K562 (cell line): ENCODE results near the gene PRRT1. TPM values are rescaled to one million over a fixed set of nuclear protein-coding genes. Genes with fewer than 3 reads are reported as not detected.

ENCODE experiments used
- CREM ChIP-seq: IDR thresholded peaks from 2 replicates; pipeline ENCODE4 v1.6.1; 2014; ENCODE audit warnings: antibody characterized with exemption, low read depth
- GABPA ChIP-seq: fragments of 200-800 bp; sonication (Bioruptor generic); conservative IDR thresholded peaks from 2 replicates; pipeline ENCODE4 v1.6.1; 2016; ENCODE audit warnings: low read depth, missing genetic modification characterization, missing compliant biosample characterization
- L3MBTL2 ChIP-seq: fragments of 450-650 bp; IDR thresholded peaks from 2 replicates; pipeline ENCODE4 v1.6.1; 2016; ENCODE audit warnings: mild to moderate bottlenecking, moderate library complexity
- LEF1 ChIP-seq: fragments of 450-650 bp; IDR thresholded peaks from 2 replicates; pipeline ENCODE4 v1.6.1; 2016; ENCODE audit warnings: mild to moderate bottlenecking
- PBX2 ChIP-seq, 2 experiments: IDR thresholded peaks in 1 of 2; conservative IDR thresholded peaks in 1 of 2; 2 replicates each; pipeline ENCODE4 v1.6.1; 2016; ENCODE audit warnings: low read depth in 2 of 2, mild to moderate bottlenecking in 1 of 2, missing compliant biosample characterization in 1 of 2, missing genetic modification characterization in 1 of 2, moderate library complexity in 1 of 2
- SFPQ ChIP-seq: fragments of 200-400 bp; formaldehyde crosslinking; IDR thresholded peaks from 2 replicates; pipeline ENCODE4 v1.6.1; 2017; ENCODE audit warnings: mild to moderate bottlenecking, low read depth, low read length, moderate library complexity
- TOE1 ChIP-seq, 2 experiments: fragments of 450-650 bp in 1 of 2; sonication (generic) in 1 of 2; formaldehyde crosslinking in 1 of 2; IDR thresholded peaks; 2 replicates each; pipeline versions ENCODE4 v1.7.1 to v1.8.0; 2016 to 2022; ENCODE audit warnings: borderline replicate concordance in 2 of 2, mild to moderate bottlenecking in 2 of 2, antibody characterized with exemption in 1 of 2, inconsistent platforms in 1 of 2, low read depth in 1 of 2, missing genetic modification reagents in 1 of 2, moderate library complexity in 1 of 2
- TRIM24 ChIP-seq, 2 experiments: fragments of 450-650 bp; IDR thresholded peaks; 2 replicates each; pipeline ENCODE4 v1.6.1; 2016
- ZNF133 ChIP-seq: fragments of 250-450 bp; sonication (Bioruptor Pico); IDR thresholded peaks from 2 replicates; pipeline ENCODE4 v1.4.0; 2020; ENCODE audit warnings: mild to moderate bottlenecking
- polyA plus RNA-seq, 8 experiments: library from polyadenylated mRNA; depleted of rRNA in 4 of 8; stranded (reverse) in 5 of 8; unstranded in 3 of 8; fragments of >200 nt; fragmentation: Nextera tagmentation in 2 of 8; fragmentation: Illumina TruSeq in 1 of 8; extraction: Ambion mirVana in 2 of 8; extraction: Trizol in 1 of 8; gene quantifications; 2 replicates each; pipeline versions ENCODE4 v1.2.1 to v1.2.3, GENCODE V29; 2011 to 2014; ENCODE audit warnings: inconsistent platforms in 1 of 8, missing spikeins in 1 of 8
- total RNA-seq, 7 experiments: library from RNA; depleted of rRNA in 6 of 7; stranded (reverse); fragments of >200 nt in 6 of 7; fragmentation: Illumina TruSeq in 2 of 7; extraction: Trizol in 2 of 7; gene quantifications; 2 replicates each; pipeline versions ENCODE4 v1.2.1 to v1.2.3, GENCODE V29; 2011 to 2021; ENCODE audit warnings: low replicate concordance in 1 of 7
- TF ChIP-seq, protein P1 (sequence below): fragments of 200-600 bp; sonication (generic); IDR thresholded peaks from one replicate; pipeline ENCODE4 v1.6.1; 2012; ENCODE audit warnings: mild to moderate bottlenecking, low read depth, low read length, inconsistent platforms

PRRT1 gene
- total and polyA plus RNA-seq, 9 of the 15 experiments (the other 6 are each of a cell fraction or from before 2014, with no cell fraction given), result 0.14 to 3.5 (median 0.41) TPM

GRCh38 chr6:32192608-32193039, 40.9 kb upstream of the PRRT1 start, which contains the start of gene GPSM3 (continued):
- TF ChIP-seq PBX2 (CRISPR knock-in tag; IDR thresholded peaks at IDR 0.05; ENCODE audit: low read depth) (no peak), PBX2 (tag; conservative IDR thresholded peaks at IDR 0.05; ENCODE audit: low read depth) (no peak), CREM (no peak), LEF1 (peak; percentile 91; the same call in 1 of the 2 replicates), GABPA (tag) (peak; percentile 92), L3MBTL2 (no peak), SFPQ (no peak), ZNF133 (CRISPR knock-in tag) (no peak), TOE1 (IDR thresholded peaks at IDR 0.05; ENCODE audit: borderline replicate concordance) (no peak), TOE1 (CRISPR knock-in tag; IDR thresholded peaks at IDR 0.05; ENCODE audit: borderline replicate concordance, low read depth) (no peak), TRIM24 (IDR thresholded peaks at IDR 0.05) (peak in 1 of 2 experiments; percentile 63; a peak in 1 of 4 replicates)
- TF ChIP-seq, protein P1, sequence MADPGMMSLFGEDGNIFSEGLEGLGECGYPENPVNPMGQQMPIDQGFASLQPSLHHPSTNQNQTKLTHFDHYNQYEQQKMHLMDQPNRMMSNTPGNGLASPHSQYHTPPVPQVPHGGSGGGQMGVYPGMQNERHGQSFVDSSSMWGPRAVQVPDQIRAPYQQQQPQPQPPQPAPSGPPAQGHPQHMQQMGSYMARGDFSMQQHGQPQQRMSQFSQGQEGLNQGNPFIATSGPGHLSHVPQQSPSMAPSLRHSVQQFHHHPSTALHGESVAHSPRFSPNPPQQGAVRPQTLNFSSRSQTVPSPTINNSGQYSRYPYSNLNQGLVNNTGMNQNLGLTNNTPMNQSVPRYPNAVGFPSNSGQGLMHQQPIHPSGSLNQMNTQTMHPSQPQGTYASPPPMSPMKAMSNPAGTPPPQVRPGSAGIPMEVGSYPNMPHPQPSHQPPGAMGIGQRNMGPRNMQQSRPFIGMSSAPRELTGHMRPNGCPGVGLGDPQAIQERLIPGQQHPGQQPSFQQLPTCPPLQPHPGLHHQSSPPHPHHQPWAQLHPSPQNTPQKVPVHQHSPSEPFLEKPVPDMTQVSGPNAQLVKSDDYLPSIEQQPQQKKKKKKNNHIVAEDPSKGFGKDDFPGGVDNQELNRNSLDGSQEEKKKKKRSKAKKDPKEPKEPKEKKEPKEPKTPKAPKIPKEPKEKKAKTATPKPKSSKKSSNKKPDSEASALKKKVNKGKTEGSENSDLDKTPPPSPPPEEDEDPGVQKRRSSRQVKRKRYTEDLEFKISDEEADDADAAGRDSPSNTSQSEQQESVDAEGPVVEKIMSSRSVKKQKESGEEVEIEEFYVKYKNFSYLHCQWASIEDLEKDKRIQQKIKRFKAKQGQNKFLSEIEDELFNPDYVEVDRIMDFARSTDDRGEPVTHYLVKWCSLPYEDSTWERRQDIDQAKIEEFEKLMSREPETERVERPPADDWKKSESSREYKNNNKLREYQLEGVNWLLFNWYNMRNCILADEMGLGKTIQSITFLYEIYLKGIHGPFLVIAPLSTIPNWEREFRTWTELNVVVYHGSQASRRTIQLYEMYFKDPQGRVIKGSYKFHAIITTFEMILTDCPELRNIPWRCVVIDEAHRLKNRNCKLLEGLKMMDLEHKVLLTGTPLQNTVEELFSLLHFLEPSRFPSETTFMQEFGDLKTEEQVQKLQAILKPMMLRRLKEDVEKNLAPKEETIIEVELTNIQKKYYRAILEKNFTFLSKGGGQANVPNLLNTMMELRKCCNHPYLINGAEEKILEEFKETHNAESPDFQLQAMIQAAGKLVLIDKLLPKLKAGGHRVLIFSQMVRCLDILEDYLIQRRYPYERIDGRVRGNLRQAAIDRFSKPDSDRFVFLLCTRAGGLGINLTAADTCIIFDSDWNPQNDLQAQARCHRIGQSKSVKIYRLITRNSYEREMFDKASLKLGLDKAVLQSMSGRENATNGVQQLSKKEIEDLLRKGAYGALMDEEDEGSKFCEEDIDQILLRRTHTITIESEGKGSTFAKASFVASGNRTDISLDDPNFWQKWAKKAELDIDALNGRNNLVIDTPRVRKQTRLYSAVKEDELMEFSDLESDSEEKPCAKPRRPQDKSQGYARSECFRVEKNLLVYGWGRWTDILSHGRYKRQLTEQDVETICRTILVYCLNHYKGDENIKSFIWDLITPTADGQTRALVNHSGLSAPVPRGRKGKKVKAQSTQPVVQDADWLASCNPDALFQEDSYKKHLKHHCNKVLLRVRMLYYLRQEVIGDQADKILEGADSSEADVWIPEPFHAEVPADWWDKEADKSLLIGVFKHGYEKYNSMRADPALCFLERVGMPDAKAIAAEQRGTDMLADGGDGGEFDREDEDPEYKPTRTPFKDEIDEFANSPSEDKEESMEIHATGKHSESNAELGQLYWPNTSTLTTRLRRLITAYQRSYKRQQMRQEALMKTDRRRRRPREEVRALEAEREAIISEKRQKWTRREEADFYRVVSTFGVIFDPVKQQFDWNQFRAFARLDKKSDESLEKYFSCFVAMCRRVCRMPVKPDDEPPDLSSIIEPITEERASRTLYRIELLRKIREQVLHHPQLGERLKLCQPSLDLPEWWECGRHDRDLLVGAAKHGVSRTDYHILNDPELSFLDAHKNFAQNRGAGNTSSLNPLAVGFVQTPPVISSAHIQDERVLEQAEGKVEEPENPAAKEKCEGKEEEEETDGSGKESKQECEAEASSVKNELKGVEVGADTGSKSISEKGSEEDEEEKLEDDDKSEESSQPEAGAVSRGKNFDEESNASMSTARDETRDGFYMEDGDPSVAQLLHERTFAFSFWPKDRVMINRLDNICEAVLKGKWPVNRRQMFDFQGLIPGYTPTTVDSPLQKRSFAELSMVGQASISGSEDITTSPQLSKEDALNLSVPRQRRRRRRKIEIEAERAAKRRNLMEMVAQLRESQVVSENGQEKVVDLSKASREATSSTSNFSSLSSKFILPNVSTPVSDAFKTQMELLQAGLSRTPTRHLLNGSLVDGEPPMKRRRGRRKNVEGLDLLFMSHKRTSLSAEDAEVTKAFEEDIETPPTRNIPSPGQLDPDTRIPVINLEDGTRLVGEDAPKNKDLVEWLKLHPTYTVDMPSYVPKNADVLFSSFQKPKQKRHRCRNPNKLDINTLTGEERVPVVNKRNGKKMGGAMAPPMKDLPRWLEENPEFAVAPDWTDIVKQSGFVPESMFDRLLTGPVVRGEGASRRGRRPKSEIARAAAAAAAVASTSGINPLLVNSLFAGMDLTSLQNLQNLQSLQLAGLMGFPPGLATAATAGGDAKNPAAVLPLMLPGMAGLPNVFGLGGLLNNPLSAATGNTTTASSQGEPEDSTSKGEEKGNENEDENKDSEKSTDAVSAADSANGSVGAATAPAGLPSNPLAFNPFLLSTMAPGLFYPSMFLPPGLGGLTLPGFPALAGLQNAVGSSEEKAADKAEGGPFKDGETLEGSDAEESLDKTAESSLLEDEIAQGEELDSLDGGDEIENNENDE, result no peak
